ENCODE results near the gene RNU7-1. TPM values are rescaled to one million over a fixed set of nuclear protein-coding genes. Genes with fewer than 3 reads are reported as not detected.

RNU7-1 gene
- total RNA-seq, 1 donor from 2014 or later, result not detected

DNA sequence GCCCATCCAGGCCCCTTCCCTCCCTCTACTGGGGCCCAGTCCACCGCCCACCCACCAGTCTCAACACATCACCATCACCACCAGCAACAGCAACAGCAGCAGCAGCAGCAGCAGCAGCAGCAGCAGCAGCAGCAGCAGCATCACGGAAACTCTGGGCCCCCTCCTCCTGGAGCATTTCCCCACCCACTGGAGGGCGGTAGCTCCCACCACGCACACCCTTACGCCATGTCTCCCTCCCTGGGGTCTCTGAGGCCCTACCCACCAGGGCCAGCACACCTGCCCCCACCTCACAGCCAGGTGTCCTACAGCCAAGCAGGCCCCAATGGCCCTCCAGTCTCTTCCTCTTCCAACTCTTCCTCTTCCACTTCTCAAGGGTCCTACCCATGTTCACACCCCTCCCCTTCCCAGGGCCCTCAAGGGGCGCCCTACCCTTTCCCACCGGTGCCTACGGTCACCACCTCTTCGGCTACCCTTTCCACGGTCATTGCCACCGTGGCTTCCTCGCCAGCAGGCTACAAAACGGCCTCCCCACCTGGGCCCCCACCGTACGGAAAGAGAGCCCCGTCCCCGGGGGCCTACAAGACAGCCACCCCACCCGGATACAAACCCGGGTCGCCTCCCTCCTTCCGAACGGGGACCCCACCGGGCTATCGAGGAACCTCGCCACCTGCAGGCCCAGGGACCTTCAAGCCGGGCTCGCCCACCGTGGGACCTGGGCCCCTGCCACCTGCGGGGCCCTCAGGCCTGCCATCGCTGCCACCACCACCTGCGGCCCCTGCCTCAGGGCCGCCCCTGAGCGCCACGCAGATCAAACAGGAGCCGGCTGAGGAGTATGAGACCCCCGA is 6.8 kb upstream of the RNU7-1 start:
- peaks cover 43% of the 10 kb centered on the region for H3K36me3 Mint-ChIP-seq (ENCODE audit: low read depth)

DNA sequence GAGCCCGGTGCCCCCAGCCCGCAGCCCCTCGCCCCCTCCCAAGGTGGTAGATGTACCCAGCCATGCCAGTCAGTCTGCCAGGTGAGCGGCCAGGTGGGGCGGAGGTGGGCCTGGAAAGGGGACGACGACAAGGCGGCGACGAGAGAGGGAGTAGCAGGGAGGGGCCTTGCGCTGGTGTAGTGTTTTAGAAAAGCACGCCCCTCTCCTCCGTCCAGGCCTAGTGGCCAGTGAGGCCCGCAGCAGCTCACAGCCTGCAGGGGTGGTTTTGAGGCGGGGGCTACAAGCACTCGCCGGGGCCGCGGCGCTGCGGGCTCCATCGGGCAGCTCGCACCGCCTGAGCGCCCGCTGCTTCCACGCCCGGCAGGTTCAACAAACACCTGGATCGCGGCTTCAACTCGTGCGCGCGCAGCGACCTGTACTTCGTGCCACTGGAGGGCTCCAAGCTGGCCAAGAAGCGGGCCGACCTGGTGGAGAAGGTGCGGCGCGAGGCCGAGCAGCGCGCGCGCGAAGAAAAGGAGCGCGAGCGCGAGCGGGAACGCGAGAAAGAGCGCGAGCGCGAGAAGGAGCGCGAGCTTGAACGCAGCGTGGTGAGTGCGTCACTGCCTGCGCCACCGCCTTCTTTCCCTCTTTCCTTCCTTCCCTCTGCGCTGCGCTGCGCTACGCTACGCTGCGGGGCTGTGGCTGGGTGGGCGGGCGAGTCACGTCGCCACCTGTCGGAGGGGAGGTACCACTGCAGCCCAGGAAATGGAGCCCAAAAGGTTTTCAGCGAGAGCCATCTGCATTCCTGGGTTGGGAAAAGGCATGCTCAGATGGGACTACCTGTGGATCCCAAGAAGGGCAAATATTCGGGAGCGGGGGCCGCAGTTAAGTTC is 5.9 kb upstream of the RNU7-1 start:
- Mint-ChIP-seq H3K36me3 (ENCODE audit: low read depth) (peaks cover 46% of the 10 kb centered on the region), H3K9me3 (no peaks in the 10 kb centered on the region), H3K27ac (peak overlapping the region; percentile 98), H3K27me3 (ENCODE audit: insufficient read depth) (no peaks in the 10 kb centered on the region), H3K4me1 (ENCODE audit: low read depth) (peaks cover 59% of the 10 kb centered on the region), H3K4me3 (peak overlapping the region; percentile 88)
- intact Hi-C loops (cut with micrococcal nuclease), result loop anchor here (1.0 kb wide), 8 partner anchors 9 to 274 kb away; partner anchors contain the start of genes EMG1, ING4, LRRC23 and PHB2
- DNase-seq (ENCODE audit: low spot score), result peak; percentile 91

More for the DNA sequence above, 6.8 kb upstream of the RNU7-1 start:
- Mint-ChIP-seq H3K27me3 (ENCODE audit: insufficient read depth) (no peaks in the 10 kb centered on the region), H3K27ac (peak overlapping the region; percentile 98), H3K9me3 (no peaks in the 10 kb centered on the region), H3K4me3 (peak overlapping the region; percentile 88), H3K4me1 (ENCODE audit: low read depth) (peaks cover 60% of the 10 kb centered on the region)
- DNase-seq (ENCODE audit: low spot score), result peak; percentile 50
- intact Hi-C loops (cut with micrococcal nuclease), result no loop called here

DNA sequence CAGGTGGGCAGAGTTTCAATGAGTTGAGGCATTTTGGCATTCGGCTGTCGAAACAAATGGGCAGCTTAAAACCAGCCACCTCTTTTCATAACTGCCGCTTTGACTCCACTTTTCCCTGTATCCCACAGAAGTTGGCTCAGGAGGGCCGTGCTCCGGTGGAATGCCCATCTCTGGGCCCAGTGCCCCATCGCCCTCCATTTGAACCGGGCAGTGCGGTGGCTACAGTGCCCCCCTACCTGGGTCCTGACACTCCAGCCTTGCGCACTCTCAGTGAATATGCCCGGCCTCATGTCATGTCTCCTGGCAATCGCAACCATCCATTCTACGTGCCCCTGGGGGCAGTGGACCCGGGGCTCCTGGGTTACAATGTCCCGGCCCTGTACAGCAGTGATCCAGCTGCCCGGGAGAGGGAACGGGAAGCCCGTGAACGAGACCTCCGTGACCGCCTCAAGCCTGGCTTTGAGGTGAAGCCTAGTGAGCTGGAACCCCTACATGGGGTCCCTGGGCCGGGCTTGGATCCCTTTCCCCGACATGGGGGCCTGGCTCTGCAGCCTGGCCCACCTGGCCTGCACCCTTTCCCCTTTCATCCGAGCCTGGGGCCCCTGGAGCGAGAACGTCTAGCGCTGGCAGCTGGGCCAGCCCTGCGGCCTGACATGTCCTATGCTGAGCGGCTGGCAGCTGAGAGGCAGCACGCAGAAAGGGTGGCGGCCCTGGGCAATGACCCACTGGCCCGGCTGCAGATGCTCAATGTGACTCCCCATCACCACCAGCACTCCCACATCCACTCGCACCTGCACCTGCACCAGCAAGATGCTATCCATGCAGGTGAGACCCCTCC is 5.0 kb upstream of the RNU7-1 start:
- Mint-ChIP-seq H3K4me1 (ENCODE audit: low read depth) (peaks cover 61% of the 10 kb centered on the region), H3K9me3 (no peaks in the 10 kb centered on the region), H3K4me3 (peak overlapping the region; percentile 88), H3K27me3 (ENCODE audit: insufficient read depth) (no peaks in the 10 kb centered on the region), H3K27ac (peak overlapping the region; percentile 98), H3K36me3 (ENCODE audit: low read depth) (peaks cover 43% of the 10 kb centered on the region)
- no peak for DNase-seq (ENCODE audit: low spot score)
- intact Hi-C loops (cut with micrococcal nuclease), result loop anchor here (1.0 kb wide), 8 partner anchors 8 to 275 kb away; partner anchors contain the start of genes EMG1, ING4, LRRC23 and PHB2

DNA sequence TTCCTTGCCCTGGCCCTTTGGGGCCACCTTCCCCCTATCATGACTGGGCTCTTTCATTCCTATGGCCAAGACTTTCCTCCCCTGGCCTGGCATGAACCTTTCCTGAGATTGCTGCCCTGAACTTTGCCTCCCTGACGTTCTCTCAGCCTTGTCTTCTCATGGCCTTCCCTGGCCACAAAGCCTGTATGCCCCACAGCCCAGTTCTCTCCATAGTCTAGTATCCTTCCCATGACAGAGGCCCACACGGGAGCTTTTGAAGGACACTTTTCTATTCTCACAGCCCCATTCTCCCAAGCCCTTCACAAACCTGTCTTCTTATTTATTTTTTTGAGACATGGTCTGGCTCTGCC is 4.5 kb upstream of the RNU7-1 start:
- intact Hi-C loops (cut with micrococcal nuclease), result no loop called here
- Mint-ChIP-seq H3K27me3 (ENCODE audit: insufficient read depth) (no peaks in the 10 kb centered on the region), H3K4me1 (ENCODE audit: low read depth) (peaks cover 59% of the 10 kb centered on the region), H3K36me3 (ENCODE audit: low read depth) (peaks cover 39% of the 10 kb centered on the region), H3K9me3 (no peaks in the 10 kb centered on the region), H3K27ac (peak overlapping the region; percentile 81), H3K4me3 (peak overlapping the region; percentile 57)
- DNase-seq (ENCODE audit: low spot score), result no peak

DNA sequence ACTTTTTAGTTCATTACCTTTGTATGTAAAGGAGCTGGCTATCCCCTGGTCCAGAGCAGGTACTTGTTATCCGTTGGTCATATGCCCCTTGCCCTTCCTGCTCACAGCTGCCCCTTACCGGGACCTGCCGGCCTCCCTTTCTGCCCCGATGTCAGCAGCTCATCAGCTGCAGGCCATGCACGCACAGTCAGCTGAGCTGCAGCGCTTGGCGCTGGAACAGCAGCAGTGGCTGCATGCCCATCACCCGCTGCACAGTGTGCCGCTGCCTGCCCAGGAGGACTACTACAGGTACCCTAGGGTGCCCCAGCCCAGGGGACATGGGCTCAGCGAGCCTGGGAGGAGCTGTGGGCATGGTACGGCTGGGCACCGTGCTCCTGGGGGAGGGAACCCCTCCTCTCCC is 2.3 kb upstream of the RNU7-1 start:
- H3K27ac Mint-ChIP-seq, result no peak overlapping the region

DNA sequence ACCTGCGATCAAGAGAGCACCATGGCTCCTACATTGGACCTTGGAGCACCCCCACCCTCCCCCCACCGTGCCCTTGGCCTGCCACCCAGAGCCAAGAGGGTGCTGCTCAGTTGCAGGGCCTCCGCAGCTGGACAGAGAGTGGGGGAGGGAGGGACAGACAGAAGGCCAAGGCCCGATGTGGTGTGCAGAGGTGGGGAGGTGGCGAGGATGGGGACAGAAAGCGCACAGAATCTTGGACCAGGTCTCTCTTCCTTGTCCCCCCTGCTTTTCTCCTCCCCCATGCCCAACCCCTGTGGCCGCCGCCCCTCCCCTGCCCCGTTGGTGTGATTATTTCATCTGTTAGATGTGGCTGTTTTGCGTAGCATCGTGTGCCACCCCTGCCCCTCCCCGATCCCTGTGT is 1.8 kb upstream of the RNU7-1 start:
- intact Hi-C loops (cut with micrococcal nuclease), result loop anchor here (2.0 to 10.0 kb wide), 3 partner anchors 51 to 469 kb away; partner anchors contain the start of genes GAPDH and VAMP1
- H3K9me3 Mint-ChIP-seq, result no peaks in the 10 kb centered on the region
- peaks cover 21% of the 10 kb centered on the region for H3K36me3 Mint-ChIP-seq (ENCODE audit: low read depth)
- H3K4me3 Mint-ChIP-seq, result no peak overlapping the region
- H3K27ac Mint-ChIP-seq, result no peak overlapping the region
- no peak for DNase-seq (ENCODE audit: low spot score)
- no peaks in the 10 kb centered on the region for H3K27me3 Mint-ChIP-seq (ENCODE audit: insufficient read depth)
- peaks cover 57% of the 10 kb centered on the region for H3K4me1 Mint-ChIP-seq (ENCODE audit: low read depth)

More for the DNA sequence above, 2.3 kb upstream of the RNU7-1 start:
- DNase-seq (ENCODE audit: low spot score), result no peak
- Mint-ChIP-seq H3K36me3 (ENCODE audit: low read depth) (peaks cover 25% of the 10 kb centered on the region), H3K27me3 (ENCODE audit: insufficient read depth) (no peaks in the 10 kb centered on the region), H3K4me3 (no peak overlapping the region), H3K4me1 (ENCODE audit: low read depth) (peaks cover 60% of the 10 kb centered on the region), H3K9me3 (no peaks in the 10 kb centered on the region)
- intact Hi-C loops (cut with micrococcal nuclease), result loop anchor here (5.0 to 10.0 kb wide), 2 partner anchors 406 to 469 kb away; partner anchors contain the start of genes GAPDH and VAMP1

DNA sequence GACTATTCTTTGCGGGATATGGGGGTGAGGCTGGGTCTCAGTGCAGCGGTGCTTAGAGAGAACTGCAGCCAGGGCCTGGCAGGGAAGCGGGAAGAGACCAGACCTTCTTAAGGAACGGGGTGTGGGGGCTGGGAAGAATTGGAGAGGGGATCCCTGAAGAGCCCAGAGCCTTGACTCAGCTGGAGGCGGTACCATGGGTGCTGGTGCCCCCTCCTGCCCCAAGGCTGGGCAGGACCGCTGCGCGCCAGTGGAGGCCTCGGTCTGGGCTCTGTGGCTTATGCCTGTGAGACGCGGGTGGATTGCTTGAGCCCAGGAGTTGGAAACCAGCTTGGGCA is 1.3 kb upstream of the RNU7-1 start:
- DNase-seq (ENCODE audit: low spot score), result no peak
- H3K27ac Mint-ChIP-seq, result peak overlapping the region; percentile 93
- H3K4me3 Mint-ChIP-seq, result no peak overlapping the region
- no peaks in the 10 kb centered on the region for H3K27me3 Mint-ChIP-seq (ENCODE audit: insufficient read depth)
- no peaks in the 10 kb centered on the region for H3K9me3 Mint-ChIP-seq
- intact Hi-C loops (cut with micrococcal nuclease), result loop anchor here (2.0 to 10.0 kb wide), 3 partner anchors 51 to 470 kb away; partner anchors contain the start of genes GAPDH and VAMP1
- H3K4me1 Mint-ChIP-seq (ENCODE audit: low read depth), result peaks cover 60% of the 10 kb centered on the region
- H3K36me3 Mint-ChIP-seq (ENCODE audit: low read depth), result peaks cover 22% of the 10 kb centered on the region

DNA sequence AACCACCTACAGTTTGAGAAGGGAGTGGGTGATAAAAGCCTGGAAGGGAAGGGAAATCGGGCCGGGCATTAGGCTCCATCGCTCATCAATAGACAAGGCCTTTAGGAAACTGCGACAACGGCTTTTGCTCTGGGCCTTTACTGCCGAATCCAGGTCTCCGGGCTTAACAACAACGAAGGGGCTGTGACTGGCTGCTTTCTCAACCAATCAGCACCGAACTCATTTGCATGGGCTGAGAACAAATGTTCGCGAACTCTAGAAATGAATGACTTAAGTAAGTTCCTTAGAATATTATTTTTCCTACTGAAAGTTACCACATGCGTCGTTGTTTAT is 261 bp upstream of the RNU7-1 start:
- peaks cover 65% of the 10 kb centered on the region for H3K4me1 Mint-ChIP-seq (ENCODE audit: low read depth)
- peak; percentile 75 for DNase-seq (ENCODE audit: low spot score)
- H3K36me3 Mint-ChIP-seq (ENCODE audit: low read depth), result peaks cover 25% of the 10 kb centered on the region
- H3K9me3 Mint-ChIP-seq, result no peaks in the 10 kb centered on the region
- H3K4me3 Mint-ChIP-seq, result peak overlapping the region; percentile 96
- intact Hi-C loops (cut with micrococcal nuclease), result loop anchor here (2.0 to 10.0 kb wide), 3 partner anchors 53 to 471 kb away; partner anchors contain the start of genes GAPDH and VAMP1
- H3K27ac Mint-ChIP-seq, result peak overlapping the region; percentile 93
- no peaks in the 10 kb centered on the region for H3K27me3 Mint-ChIP-seq (ENCODE audit: insufficient read depth)

DNA sequence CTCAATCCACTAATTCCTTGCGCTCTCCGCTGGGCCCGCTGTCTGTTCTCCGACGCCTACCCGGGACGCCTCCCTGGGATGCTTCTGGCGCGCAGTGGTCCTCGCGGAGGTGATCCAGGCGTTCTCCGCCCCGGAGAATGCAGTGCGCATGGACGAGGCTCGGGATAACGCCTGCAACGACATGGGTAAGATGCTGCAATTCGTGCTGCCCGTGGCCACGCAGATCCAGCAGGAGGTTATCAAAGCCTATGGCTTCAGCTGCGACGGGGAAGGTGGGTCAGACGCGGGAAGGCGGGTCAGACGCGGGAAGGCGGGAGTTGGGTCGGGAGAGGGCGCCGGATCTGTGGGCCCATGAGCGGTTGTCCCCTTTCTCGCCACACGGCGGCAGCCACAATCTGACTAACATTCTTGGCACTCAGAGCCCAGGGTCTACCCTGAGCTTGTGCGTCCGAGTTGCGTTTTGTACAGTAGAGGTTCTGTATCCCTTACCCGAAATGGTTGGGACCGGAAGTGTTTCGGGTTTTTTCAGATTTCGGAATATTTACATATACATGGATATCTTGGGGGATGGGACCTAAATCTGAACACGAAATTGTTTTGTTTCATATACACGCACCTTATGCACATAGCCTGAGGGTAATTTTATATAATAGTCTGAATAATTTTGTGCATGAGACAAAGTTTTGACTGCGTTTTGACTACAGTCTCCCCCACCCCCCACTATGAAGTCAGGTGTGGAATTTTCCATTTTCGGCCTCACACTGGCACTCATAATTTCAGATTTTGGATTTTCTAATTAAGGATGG is 968 bp downstream of the RNU7-1 start:
- peaks cover 18% of the 10 kb centered on the region for H3K36me3 Mint-ChIP-seq (ENCODE audit: low read depth)
- no peaks in the 10 kb centered on the region for H3K9me3 Mint-ChIP-seq
- intact Hi-C loops (cut with micrococcal nuclease), result loop anchor here (1.0 to 10.0 kb wide), 10 partner anchors 9 to 472 kb away; partner anchors contain the start of genes C1R, C1RL, EMG1 and GAPDH
- H3K27ac Mint-ChIP-seq, result peak overlapping the region; percentile 95
- H3K27me3 Mint-ChIP-seq (ENCODE audit: insufficient read depth), result no peaks in the 10 kb centered on the region
- peaks cover 71% of the 10 kb centered on the region for H3K4me1 Mint-ChIP-seq (ENCODE audit: low read depth)
- DNase-seq (ENCODE audit: low spot score), result peak; percentile 84
- H3K4me3 Mint-ChIP-seq, result peak overlapping the region; percentile 96

DNA sequence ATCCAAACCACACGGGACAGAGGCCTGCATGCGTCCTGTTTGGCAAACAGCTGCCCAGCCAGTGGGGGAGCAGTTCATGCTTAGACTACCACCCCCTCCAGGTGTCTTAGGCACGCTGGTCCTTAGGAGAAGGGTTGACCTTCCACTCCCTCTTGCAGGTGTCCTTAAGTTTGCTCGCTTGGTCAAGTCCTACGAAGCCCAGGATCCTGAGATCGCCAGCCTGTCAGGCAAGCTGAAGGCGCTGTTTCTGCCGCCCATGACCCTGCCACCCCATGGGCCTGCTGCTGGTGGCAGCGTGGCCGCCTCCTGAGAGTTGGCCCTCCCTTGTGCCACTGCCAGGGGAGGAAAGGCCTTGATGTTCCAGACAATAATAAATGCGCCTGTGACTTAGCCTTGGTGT is 2.0 kb downstream of the RNU7-1 start:
- intact Hi-C loops (cut with micrococcal nuclease), result loop anchor here (1.0 to 10.0 kb wide), 2 partner anchors 7 to 411 kb away; partner anchors contain the start of gene GAPDH
- Mint-ChIP-seq H3K36me3 (ENCODE audit: low read depth) (peaks cover 14% of the 10 kb centered on the region), H3K27ac (peak overlapping the region; percentile 95), H3K4me3 (peak overlapping the region; percentile 96), H3K9me3 (no peaks in the 10 kb centered on the region), H3K4me1 (ENCODE audit: low read depth) (peaks cover 81% of the 10 kb centered on the region), H3K27me3 (ENCODE audit: insufficient read depth) (no peaks in the 10 kb centered on the region)
- no peak for DNase-seq (ENCODE audit: low spot score)

DNA sequence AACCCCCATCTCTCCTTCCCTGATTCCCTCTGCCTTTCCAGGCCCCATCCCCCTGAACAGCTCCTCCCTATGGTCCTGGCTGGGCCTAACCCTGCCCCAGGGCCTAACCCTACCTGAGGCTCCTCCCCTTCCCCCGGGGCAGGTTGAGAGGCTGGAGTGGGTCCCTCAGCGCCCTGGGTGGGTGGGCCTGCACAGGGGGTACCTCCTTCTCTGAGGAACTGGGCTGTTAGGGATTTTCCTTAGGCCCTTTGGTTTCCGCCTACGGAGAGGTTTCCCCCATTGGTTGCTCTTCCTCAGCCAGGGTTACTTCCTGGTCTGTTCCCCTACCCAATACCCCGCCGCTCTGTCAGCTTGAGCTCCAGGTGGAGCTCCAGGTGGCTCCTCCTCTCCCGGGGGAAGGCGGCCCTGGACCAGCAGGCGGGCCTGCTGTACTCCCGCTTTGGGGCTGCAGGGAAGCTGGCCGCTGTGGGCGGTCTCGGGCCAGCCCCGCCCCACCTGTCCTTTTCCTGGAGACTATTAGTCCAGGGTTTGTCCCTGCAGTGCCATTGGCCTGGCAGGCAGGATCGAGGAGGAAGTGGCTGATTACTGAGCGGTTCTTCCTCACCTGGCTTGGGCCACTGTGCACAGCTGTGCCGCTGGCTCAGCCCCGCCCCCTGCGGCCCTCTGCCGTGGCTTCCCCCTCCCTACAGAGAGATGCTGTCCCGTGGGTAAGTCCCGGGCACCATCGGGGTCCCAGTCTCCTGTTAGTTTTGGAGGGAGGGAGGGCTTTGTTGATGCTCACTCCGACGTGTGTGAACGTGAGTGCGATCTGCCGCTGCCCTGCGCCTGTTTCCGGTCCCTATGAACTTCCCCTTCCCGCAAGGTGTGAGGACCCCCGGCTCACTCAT is 2.7 kb downstream of the RNU7-1 start:
- DNase-seq (ENCODE audit: low spot score), result peak; percentile 63
- peaks cover 86% of the 10 kb centered on the region for H3K4me1 Mint-ChIP-seq (ENCODE audit: low read depth)
- H3K4me3 Mint-ChIP-seq, result peak overlapping the region; percentile 96
- no peaks in the 10 kb centered on the region for H3K27me3 Mint-ChIP-seq (ENCODE audit: insufficient read depth)
- no peaks in the 10 kb centered on the region for H3K9me3 Mint-ChIP-seq
- intact Hi-C loops (cut with micrococcal nuclease), result loop anchor here (1.0 to 10.0 kb wide), 2 partner anchors 8 to 411 kb away; partner anchors contain the start of gene GAPDH
- H3K36me3 Mint-ChIP-seq (ENCODE audit: low read depth), result peaks cover 12% of the 10 kb centered on the region
- H3K27ac Mint-ChIP-seq, result peak overlapping the region; percentile 95

Measured in activated T-helper 1 cell treated with anti-CD3 and anti-CD28 coated beads, Interleukin-12 subunit alpha, Interleukin-12 subunit beta, Interleukin-2, Interleukin-4 antibody, amounts not matched to agents 30 ng/mL and 10 ng/mL and 1 ng/mL, durations not matched to agents 14 hours and 24 hours and 36 hours (primary cell).